Activated CD4-positive, alpha-beta T cell treated with anti-CD3 and anti-CD28 coated beads, Interleukin-2, amount 50 U/mL, for 16 hours (primary cell): Measurements from ENCODE around the gene SLC25A28.

Source experiments
- DNase-seq: peaks from one replicate; pipeline ENCODE4 v3.0.0-alpha.2; 2020

Gene SLC25A28

GRCh38 chr10:99583687-99584086 lies 36.6 kb downstream of the SLC25A28 start:
- no peak for DNase-seq

GRCh38 chr10:99582255-99582770 lies 37.9 kb downstream of the SLC25A28 start:
- no peak for DNase-seq

- no peak for DNase-seq
Measured at GRCh38 chr10:99579971-99580370, 40.3 kb downstream of the SLC25A28 start.

GRCh38 chr10:99573790-99574189 lies 46.4 kb downstream of the SLC25A28 start:
- no peak for DNase-seq

- DNase-seq = no peak
Measured at GRCh38 chr10:99571816-99572215, 48.4 kb downstream of the SLC25A28 start.

- no peak for DNase-seq
Measured at GRCh38 chr10:99569961-99570360, 50.3 kb downstream of the SLC25A28 start.

GRCh38 chr10:99569253-99569939 lies 50.8 kb downstream of the SLC25A28 start:
- no peak for DNase-seq

GRCh38 chr10:99565166-99565565 lies 55.1 kb downstream of the SLC25A28 start:
- DNase-seq = no peak

- no peak for DNase-seq
Measured at GRCh38 chr10:99564361-99564760, 55.9 kb downstream of the SLC25A28 start.

- DNase-seq = no peak
Measured at GRCh38 chr10:99562631-99563030, 57.6 kb downstream of the SLC25A28 start.
